Body of pancreas (tissue), 4 donors: ENCODE data around the gene CD81. TPM values are rescaled to one million over a fixed set of nuclear protein-coding genes. Genes with fewer than 3 reads are reported as not detected.

ENCODE experiments used
- ATAC-seq: fragments of 150-250 bp; one replicate; pipeline ENCODE4 v1.9.1; 2016
- DNase-seq, 4 donors: peaks; one replicate each; pipeline ENCODE4 v3.0.0-alpha.2; 2019
- H3K27ac ChIP-seq, 4 donors: fragments of 200-600 bp; sonication (generic); 1 replicate in 3 of 4; 2 replicates in 1 of 4; pipeline versions ENCODE4 v1.5.1 to v1.6.1; 2016 to 2019; ENCODE audit warnings: mild to moderate bottlenecking in 1 of 4, mixed read lengths in 1 of 4, moderate library complexity in 1 of 4
- H3K27me3 ChIP-seq, 2 donors: fragments of 200-600 bp; sonication (generic); one replicate each; pipeline ENCODE4 v1.6.0; 2016; ENCODE audit warnings: mild to moderate bottlenecking in 1 of 2
- H3K36me3 ChIP-seq, 2 donors: fragments of 200-600 bp; sonication (generic); replicated peaks in 1 of 2; 2 replicates each; pipeline ENCODE4 v1.5.1; 2016; ENCODE audit warnings: low read depth in 2 of 2; ENCODE audit not compliant: insufficient read depth in 1 of 2
- H3K4me1 ChIP-seq: fragments of 200-600 bp; sonication (generic); one replicate; pipeline ENCODE4 v1.6.0; 2016
- H3K4me3 ChIP-seq, 2 donors: fragments of 200-600 bp; sonication (generic); 1 replicate in 1 of 2; 2 replicates in 1 of 2; pipeline ENCODE4 v1.5.1; 2016 to 2019
- H3K9me3 ChIP-seq, 3 donors: fragments of 200-600 bp; sonication (generic); 1 replicate in 2 of 3; 2 replicates in 1 of 3; pipeline ENCODE4 v1.5.1; 2016
- CTCF ChIP-seq, 7 experiments: fragments of 450-650 bp in 4 of 7; fragments of 200-600 bp in 3 of 7; sonication (generic) in 3 of 7; IDR thresholded peaks; one replicate each; pipeline ENCODE4 v1.5.1; 2016 to 2019; ENCODE audit warnings: antibody characterized with exemption in 7 of 7
- POLR2A ChIP-seq, 3 donors: fragments of 450-650 bp; IDR thresholded peaks; one replicate each; pipeline ENCODE4 v1.6.1; 2016; ENCODE audit warnings: antibody characterized with exemption in 3 of 3, mild to moderate bottlenecking in 2 of 3
- WGBS, 2 donors: methylation state at CpG; one replicate each; pipeline ENCODE4 v1.1.5; 2017; 5-methylcytosine and 5-hydroxymethylcytosine counted together
- intact Hi-C: fragments of 100-400 bp; cut with DNase I; formaldehyde crosslinking; loops from one replicate; pipeline ENCODE4 v1.15.1; 2023
- total RNA-seq, 2 donors: library from RNA; depleted of rRNA; stranded (reverse); fragments of >200 nt; gene quantifications; one replicate each; pipeline ENCODE4 v1.1.0, GENCODE V29; 2016

The CD81 gene
- total RNA-seq, 2 donors from 2014 or later, result 217 to 332 TPM

GRCh38 chr11:2347308-2347830 is 29.7 kb upstream of the CD81 start:
- TF ChIP-seq POLR2A (IDR thresholded peaks at IDR 0.05) (no peak), CTCF (IDR thresholded peaks at IDR 0.05) (no peak)
- no peak for ATAC-seq
- WGBS, 2 donors, result 75 to 81% methylated on average over 9 of the region's 9 CpGs
- Histone ChIP-seq H3K36me3 (no peaks in the 10 kb centered on the region), H3K4me1 (no peaks in the 10 kb centered on the region), H3K4me3 (no peak overlapping the region), H3K27me3 (no peaks in the 10 kb centered on the region), H3K9me3 (no peaks in the 10 kb centered on the region), H3K27ac (no peak overlapping the region)
- intact Hi-C loops, result no loop called here
- no peak for DNase-seq

DNA sequence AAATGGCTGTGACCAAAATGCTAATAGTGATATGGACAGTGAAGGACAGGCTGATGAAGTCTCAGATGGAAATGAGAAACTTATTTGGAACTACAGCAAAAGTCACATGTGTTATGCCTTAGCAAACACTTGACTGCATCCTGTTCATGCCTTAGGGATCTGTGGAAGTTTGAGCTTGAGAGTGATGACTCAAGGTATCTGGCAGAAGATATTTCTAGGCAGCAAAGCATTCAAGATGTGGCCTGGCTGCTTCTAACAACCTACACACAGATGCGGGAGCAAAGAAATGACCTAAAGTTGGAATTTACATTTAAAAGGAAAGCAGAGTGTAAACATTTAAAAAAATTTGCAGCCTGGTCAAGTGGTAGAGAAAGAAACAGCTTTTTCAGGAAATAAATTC is 28.1 kb upstream of the CD81 start:
- no peak for DNase-seq
- Histone ChIP-seq H3K4me3 (no peak overlapping the region), H3K27ac (no peak overlapping the region), H3K4me1 (no peaks in the 10 kb centered on the region), H3K9me3 (no peaks in the 10 kb centered on the region), H3K36me3 (no peaks in the 10 kb centered on the region), H3K27me3 (no peaks in the 10 kb centered on the region)
- ATAC-seq, result no peak
- intact Hi-C loops, result no loop called here
- 92 to 95% methylated on average over 1 of the region's 1 CpG for WGBS, 2 donors
- TF ChIP-seq CTCF (IDR thresholded peaks at IDR 0.05), result no peak

DNA sequence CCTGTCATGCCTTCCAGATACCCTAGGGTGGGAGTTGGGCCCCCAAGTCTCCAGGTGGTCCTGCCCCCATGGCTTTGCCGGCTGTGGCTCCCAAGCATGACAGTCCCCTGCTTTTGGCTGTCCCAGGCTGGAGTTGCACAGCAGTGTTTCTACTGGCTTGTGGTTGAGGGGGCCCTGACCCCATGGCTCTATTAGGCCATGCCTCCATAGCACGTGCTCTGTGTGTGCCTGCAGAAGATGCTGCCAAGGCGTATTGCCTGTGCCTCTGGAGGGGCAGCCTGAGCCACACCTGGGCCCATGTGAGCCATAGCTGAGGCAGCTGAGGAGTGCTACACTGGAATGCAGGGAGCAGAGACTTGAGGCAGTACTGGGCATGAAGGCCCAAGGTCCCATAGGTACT is 25.4 kb upstream of the CD81 start:
- Histone ChIP-seq H3K27ac (no peak overlapping the region), H3K27me3 (no peaks in the 10 kb centered on the region), H3K4me3 (no peak overlapping the region), H3K9me3 (no peaks in the 10 kb centered on the region), H3K36me3 (no peaks in the 10 kb centered on the region), H3K4me1 (no peaks in the 10 kb centered on the region)
- WGBS, 2 donors, result 69 to 90% methylated on average over 2 to 3 of the region's 3 CpGs
- intact Hi-C loops, result no loop called here
- no peak for DNase-seq
- ATAC-seq, result no peak
- no peak for TF ChIP-seq CTCF (IDR thresholded peaks at IDR 0.05)
- TF ChIP-seq POLR2A (IDR thresholded peaks at IDR 0.05), result no peak

DNA sequence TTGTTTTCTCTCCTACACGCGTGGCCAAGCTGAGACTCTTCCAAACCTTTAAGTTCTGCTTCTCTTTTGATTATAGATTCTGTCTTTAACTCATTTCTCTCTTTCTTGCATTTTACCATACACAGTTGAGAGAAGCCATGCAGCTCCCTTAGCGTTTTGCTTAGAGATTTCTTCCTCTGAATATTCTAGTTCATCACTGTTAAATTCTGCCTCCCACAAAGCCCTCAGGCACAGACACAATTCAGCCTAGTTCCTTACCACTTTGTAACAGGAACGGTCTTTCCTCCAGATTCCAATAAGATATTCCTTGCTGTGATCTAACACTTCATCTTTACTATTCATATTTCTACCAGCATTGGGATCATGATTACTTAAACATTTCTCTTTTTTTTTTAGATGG is 24.7 kb upstream of the CD81 start:
- no peak for TF ChIP-seq CTCF (IDR thresholded peaks at IDR 0.05)
- TF ChIP-seq POLR2A (IDR thresholded peaks at IDR 0.05), result no peak
- ATAC-seq, result no peak
- Histone ChIP-seq H3K27me3 (no peaks in the 10 kb centered on the region), H3K4me3 (no peak overlapping the region), H3K27ac (no peak overlapping the region), H3K9me3 (no peaks in the 10 kb centered on the region), H3K4me1 (no peaks in the 10 kb centered on the region), H3K36me3 (no peaks in the 10 kb centered on the region)
- 62 to 80% methylated on average over 4 of the region's 4 CpGs for WGBS, 2 donors
- no peak for DNase-seq
- intact Hi-C loops, result no loop called here

- H3K4me1 ChIP-seq, result peaks cover 3% of the 10 kb centered on the region
- H3K36me3 ChIP-seq, result no peaks in the 10 kb centered on the region
- no peak overlapping the region for H3K4me3 ChIP-seq
- TF ChIP-seq POLR2A (IDR thresholded peaks at IDR 0.05), result no peak
- no peak for TF ChIP-seq CTCF (IDR thresholded peaks at IDR 0.05)
- intact Hi-C loops, result no loop called here
- H3K9me3 ChIP-seq, result no peaks in the 10 kb centered on the region
- H3K27ac ChIP-seq, result no peak overlapping the region
- DNase-seq (no peak), ATAC-seq (no peak)
- whole genome bisulfite sequencing, 2 donors, result 68 to 70% methylated on average over 5 to 7 of the region's 7 CpGs
- no peaks in the 10 kb centered on the region for H3K27me3 ChIP-seq
Measured at GRCh38 chr11:2355000-2355644, 22.0 kb upstream of the CD81 start.
